Measurements from ENCODE around the gene LOXHD1. TPM values are rescaled to one million over a fixed set of nuclear protein-coding genes. Genes with fewer than 3 reads are reported as not detected.

The LOXHD1 gene
- total RNA-seq, 1 donor from 2014 or later = not detected

- H3K27ac Mint-ChIP-seq (ENCODE audit: unreplicated experiment) = no peak overlapping the region
- no peaks in the 10 kb centered on the region for H3K36me3 Mint-ChIP-seq (ENCODE audit: low read depth)
- no peak for TF ChIP-seq CTCF (conservative IDR thresholded peaks at IDR 0.05)
- no peak for DNase-seq (ENCODE audit: low read depth, low spot score)
- peaks cover 5% of the 10 kb centered on the region for H3K27me3 Mint-ChIP-seq (ENCODE audit: low read depth)
- H3K9me3 Mint-ChIP-seq = no peaks in the 10 kb centered on the region
- H3K4me1 Mint-ChIP-seq = peaks cover 20% of the 10 kb centered on the region
- no peak overlapping the region for H3K4me3 Mint-ChIP-seq
These were observed 174.2 kb downstream of the LOXHD1 start for GRCh38 chr18:46482831-46483230.

- Mint-ChIP-seq H3K36me3 (ENCODE audit: low read depth) (no peaks in the 10 kb centered on the region), H3K4me1 (peaks cover 20% of the 10 kb centered on the region), H3K9me3 (no peaks in the 10 kb centered on the region), H3K27me3 (ENCODE audit: low read depth) (peaks cover 5% of the 10 kb centered on the region), H3K4me3 (no peak overlapping the region), H3K27ac (ENCODE audit: unreplicated experiment) (no peak overlapping the region)
- TF ChIP-seq CTCF (conservative IDR thresholded peaks at IDR 0.05) = no peak
- DNase-seq (ENCODE audit: low read depth, low spot score) = no peak
These were observed 175.2 kb downstream of the LOXHD1 start for GRCh38 chr18:46481847-46482245.

- H3K9me3 Mint-ChIP-seq = no peaks in the 10 kb centered on the region
- peak; percentile 84 for TF ChIP-seq CTCF (conservative IDR thresholded peaks at IDR 0.05)
- no peaks in the 10 kb centered on the region for H3K36me3 Mint-ChIP-seq (ENCODE audit: low read depth)
- H3K27ac Mint-ChIP-seq (ENCODE audit: unreplicated experiment) = no peak overlapping the region
- peaks cover 5% of the 10 kb centered on the region for H3K27me3 Mint-ChIP-seq (ENCODE audit: low read depth)
- peaks cover 20% of the 10 kb centered on the region for H3K4me1 Mint-ChIP-seq
- no peak overlapping the region for H3K4me3 Mint-ChIP-seq
- DNase-seq (ENCODE audit: low read depth, low spot score) = peak; percentile 72
These were observed 175.8 kb downstream of the LOXHD1 start for GRCh38 chr18:46481048-46481846.

GRCh38 chr18:46480226-46480625 is 176.8 kb downstream of the LOXHD1 start:
- no peak overlapping the region for H3K27ac Mint-ChIP-seq (ENCODE audit: unreplicated experiment)
- H3K4me1 Mint-ChIP-seq = peaks cover 26% of the 10 kb centered on the region
- H3K36me3 Mint-ChIP-seq (ENCODE audit: low read depth) = no peaks in the 10 kb centered on the region
- no peak overlapping the region for H3K4me3 Mint-ChIP-seq
- no peak for TF ChIP-seq CTCF (conservative IDR thresholded peaks at IDR 0.05)
- peaks cover 5% of the 10 kb centered on the region for H3K27me3 Mint-ChIP-seq (ENCODE audit: low read depth)
- no peak for DNase-seq (ENCODE audit: low read depth, low spot score)
- no peaks in the 10 kb centered on the region for H3K9me3 Mint-ChIP-seq

GRCh38 chr18:46478796-46479195 is 178.2 kb downstream of the LOXHD1 start:
- TF ChIP-seq CTCF (conservative IDR thresholded peaks at IDR 0.05) = no peak
- Mint-ChIP-seq H3K27ac (ENCODE audit: unreplicated experiment) (no peak overlapping the region), H3K9me3 (no peaks in the 10 kb centered on the region), H3K4me3 (no peak overlapping the region), H3K27me3 (ENCODE audit: low read depth) (peaks cover 3% of the 10 kb centered on the region), H3K4me1 (peaks cover 30% of the 10 kb centered on the region), H3K36me3 (ENCODE audit: low read depth) (no peaks in the 10 kb centered on the region)
- DNase-seq (ENCODE audit: low read depth, low spot score) = no peak

Data from neural crest cell (in vitro differentiated cells).